Measurements from ENCODE around the gene SNX30.

The SNX30 gene

DNA sequence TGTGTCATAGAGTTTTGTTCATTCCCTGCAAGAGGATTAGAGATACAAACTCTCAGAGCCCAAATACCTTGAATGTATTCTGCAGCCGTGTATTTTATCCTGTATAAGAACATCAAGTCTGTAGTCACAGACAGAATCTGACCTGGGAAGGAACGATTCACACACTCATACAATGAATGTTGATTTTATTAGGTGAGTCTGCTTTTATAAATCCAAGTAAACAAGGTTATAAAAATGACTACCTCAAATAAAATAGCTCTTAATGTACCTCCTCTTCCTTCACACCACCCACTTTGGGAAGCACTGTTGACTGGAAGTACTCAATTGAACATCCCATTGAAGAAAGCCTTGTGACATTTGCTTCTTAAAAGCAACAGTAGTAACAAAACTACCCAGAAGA, 128.2 kb downstream of the SNX30 start:
- TF ChIP-seq MAX (IDR thresholded peaks at IDR 0.05; ENCODE audit: low read depth, low read length) (no peak), POLR2A (IDR thresholded peaks at IDR 0.05; ENCODE audit: extremely low read depth, insufficient read length) (no peak), CTCF (IDR thresholded peaks at IDR 0.05; ENCODE audit: low read depth, low read length) (no peak), MYC (IDR thresholded peaks at IDR 0.05; ENCODE audit: low read depth, low read length) (no peak)
- no peak for DNase-seq (ENCODE audit: low read depth)
- no peak overlapping the region for H3K4me3 ChIP-seq (ENCODE audit: low read depth, low read length)

DNA sequence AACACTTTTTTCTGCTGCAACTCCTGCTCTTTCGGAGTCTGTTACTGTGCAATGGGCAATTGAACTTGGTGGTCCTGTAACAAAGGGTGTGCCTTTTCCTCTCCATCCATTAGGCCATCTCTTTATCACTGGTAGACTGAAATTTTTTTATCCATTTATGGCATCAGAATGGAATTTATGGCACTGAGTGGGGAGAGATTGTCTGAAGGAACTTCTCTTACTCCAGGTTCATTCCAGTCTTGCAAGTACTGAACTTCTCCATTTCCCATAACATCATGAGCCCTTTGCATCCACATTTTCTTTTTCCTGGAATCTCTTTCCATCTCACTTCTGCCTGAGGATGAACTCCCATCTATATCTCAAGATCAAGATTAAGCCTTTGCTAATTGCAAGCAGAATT, 130.1 kb downstream of the SNX30 start:
- H3K4me3 ChIP-seq (ENCODE audit: low read depth, low read length) = no peak overlapping the region
- no peak for DNase-seq (ENCODE audit: low read depth)
- no peak for TF ChIP-seq CTCF (IDR thresholded peaks at IDR 0.05; ENCODE audit: low read depth, low read length)
- TF ChIP-seq MYC (IDR thresholded peaks at IDR 0.05; ENCODE audit: low read depth, low read length) = no peak
- TF ChIP-seq POLR2A (IDR thresholded peaks at IDR 0.05; ENCODE audit: extremely low read depth, insufficient read length) = no peak
- no peak for TF ChIP-seq MAX (IDR thresholded peaks at IDR 0.05; ENCODE audit: low read depth, low read length)

DNA sequence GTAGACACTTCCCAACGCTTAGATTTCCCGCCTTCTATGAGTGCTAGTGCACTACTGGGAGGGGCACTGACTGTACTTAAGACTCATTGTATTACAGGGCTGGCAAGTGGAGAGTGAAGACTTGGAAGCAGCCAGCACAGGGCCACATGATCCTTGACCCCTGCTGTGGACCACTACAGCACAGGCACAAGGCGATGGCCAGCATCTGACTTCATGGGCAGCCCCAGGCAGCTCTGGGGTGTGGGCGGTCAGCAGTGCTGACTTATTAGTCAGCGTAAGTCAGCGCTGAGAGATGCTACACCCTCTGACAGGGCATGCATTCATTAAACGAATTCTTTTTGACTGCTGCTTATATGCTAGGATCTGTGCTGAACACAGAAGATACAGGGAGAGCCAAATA, 130.8 kb downstream of the SNX30 start:
- H3K4me3 ChIP-seq (ENCODE audit: low read depth, low read length) = no peak overlapping the region
- TF ChIP-seq CTCF (IDR thresholded peaks at IDR 0.05; ENCODE audit: low read depth, low read length) (no peak), POLR2A (IDR thresholded peaks at IDR 0.05; ENCODE audit: extremely low read depth, insufficient read length) (no peak), MAX (IDR thresholded peaks at IDR 0.05; ENCODE audit: low read depth, low read length) (no peak), MYC (IDR thresholded peaks at IDR 0.05; ENCODE audit: low read depth, low read length) (no peak)
- no peak for DNase-seq (ENCODE audit: low read depth)

DNA sequence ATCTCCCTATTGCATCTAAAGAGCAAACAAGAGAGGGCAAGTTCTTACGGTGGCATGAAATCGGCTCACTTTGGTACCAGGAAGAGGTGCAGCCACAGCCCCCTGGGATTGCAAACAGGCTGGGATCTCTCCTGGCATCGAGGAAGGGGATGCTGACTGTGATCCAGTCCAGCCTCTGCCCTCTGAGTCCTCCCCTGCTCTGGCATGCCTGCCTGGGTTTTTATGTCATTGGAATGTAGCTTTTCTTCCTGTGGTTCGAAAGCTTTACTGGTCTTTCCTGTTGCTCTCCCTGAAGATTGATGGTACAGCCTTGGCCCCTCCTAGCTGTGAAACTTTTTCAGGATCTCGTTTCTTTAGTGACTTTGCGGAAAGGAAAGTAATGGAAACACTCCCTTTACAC, 133.5 kb downstream of the SNX30 start:
- H3K4me3 ChIP-seq (ENCODE audit: low read depth, low read length) = no peak overlapping the region
- TF ChIP-seq POLR2A (IDR thresholded peaks at IDR 0.05; ENCODE audit: extremely low read depth, insufficient read length) (no peak), MYC (IDR thresholded peaks at IDR 0.05; ENCODE audit: low read depth, low read length) (no peak), CTCF (IDR thresholded peaks at IDR 0.05; ENCODE audit: low read depth, low read length) (no peak), MAX (IDR thresholded peaks at IDR 0.05; ENCODE audit: low read depth, low read length) (no peak)
- DNase-seq (ENCODE audit: low read depth) = no peak

DNA sequence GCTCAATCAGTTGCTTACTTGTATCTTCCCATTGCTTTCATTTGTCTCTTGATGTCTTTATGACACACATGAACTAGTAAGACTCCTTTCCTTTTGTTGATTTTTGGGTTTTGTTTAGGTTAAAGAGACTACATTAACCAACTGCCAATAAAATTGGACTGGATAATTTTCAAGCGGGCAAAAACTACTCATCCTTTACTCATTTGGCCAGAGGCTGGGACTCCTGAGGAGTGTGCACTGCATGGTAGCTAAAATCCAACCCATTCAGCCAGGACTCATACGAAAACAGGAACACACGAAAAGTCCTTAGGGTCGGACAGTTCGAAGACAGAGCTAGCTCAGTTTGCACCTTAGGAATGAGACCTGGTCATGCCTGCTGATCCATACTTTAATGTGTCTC, 134.2 kb downstream of the SNX30 start:
- TF ChIP-seq MAX (IDR thresholded peaks at IDR 0.05; ENCODE audit: low read depth, low read length) (no peak), POLR2A (IDR thresholded peaks at IDR 0.05; ENCODE audit: extremely low read depth, insufficient read length) (no peak), CTCF (IDR thresholded peaks at IDR 0.05; ENCODE audit: low read depth, low read length) (no peak), MYC (IDR thresholded peaks at IDR 0.05; ENCODE audit: low read depth, low read length) (no peak)
- no peak overlapping the region for H3K4me3 ChIP-seq (ENCODE audit: low read depth, low read length)
- DNase-seq (ENCODE audit: low read depth) = no peak

- no peak overlapping the region for H3K4me3 ChIP-seq (ENCODE audit: low read depth, low read length)
- DNase-seq (ENCODE audit: low read depth) = no peak
- no peak for TF ChIP-seq MAX (IDR thresholded peaks at IDR 0.05; ENCODE audit: low read depth, low read length)
- no peak for TF ChIP-seq POLR2A (IDR thresholded peaks at IDR 0.05; ENCODE audit: extremely low read depth, insufficient read length)
- TF ChIP-seq MYC (IDR thresholded peaks at IDR 0.05; ENCODE audit: low read depth, low read length) = no peak
- TF ChIP-seq CTCF (IDR thresholded peaks at IDR 0.05; ENCODE audit: low read depth, low read length) = no peak
Observed at GRCh38 chr9:112885324-112885723, 134.8 kb downstream of the SNX30 start.

Measured in NB4 (cell line).